NCI-H1105 (cell line): ENCODE results near the gene CASZ1.

ENCODE experiments used
- DNase-seq: peaks from one replicate; lab custom pipeline; 2025; lab: John Stamatoyannopoulos, UW

CASZ1 gene

GRCh38 chr1:10821388-10821787, 24.9 kb upstream of the CASZ1 start:
- no peak for DNase-seq

DNA sequence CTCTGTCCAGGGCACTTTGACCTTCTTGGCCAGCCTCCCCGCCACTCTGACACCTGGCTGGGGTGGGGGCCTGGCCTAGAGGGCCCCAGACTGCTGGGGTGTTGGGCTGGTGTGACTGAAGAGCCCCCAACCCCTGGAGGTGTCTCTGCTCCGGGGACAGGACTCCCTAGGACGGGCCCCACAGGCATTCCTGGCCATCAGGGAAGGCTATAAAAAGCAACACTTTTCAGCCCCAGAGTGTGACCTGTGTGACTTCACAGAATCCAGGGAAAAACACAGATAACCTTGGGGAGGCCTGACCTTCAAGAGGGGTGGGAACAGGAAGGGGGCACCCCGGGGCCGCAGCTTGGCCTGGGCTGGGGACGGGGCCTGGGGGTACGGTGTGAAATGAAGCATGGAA, 24.0 kb upstream of the CASZ1 start:
- no peak for DNase-seq

DNA sequence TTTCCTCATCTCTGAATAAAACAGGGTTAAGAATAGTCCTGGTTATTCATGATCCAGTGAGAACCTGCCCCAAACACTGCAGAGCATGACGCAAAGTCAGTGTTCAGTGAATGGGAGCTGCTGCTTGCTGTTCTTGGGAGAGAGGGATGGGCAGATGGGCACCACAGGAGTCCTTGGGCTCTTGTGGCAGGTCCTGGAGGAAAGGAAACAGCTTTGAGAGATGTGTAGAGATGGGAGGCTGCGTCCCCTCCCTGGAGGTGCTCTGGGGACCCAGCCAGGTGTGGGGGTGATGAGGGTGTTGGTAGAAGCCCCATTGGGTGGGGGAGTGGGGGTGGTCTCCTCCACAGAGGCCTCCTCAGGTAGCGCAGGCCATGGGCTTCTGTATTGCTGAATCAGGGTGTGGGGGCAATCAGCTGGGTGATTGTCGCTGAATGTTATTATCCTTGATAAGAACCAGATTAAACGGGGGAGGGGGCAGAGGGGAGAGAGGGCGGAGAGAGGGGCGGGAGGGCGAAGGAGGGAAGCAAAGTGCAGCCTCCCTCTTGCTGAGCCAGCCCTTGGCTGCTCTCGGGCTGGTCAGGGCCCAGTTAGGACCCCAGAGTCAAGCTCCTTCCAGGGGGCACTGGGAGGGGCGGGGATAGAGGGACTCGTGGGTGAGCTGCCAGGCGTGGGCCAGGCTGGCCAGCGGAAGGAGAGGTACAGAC, 22.9 kb upstream of the CASZ1 start:
- DNase-seq, result no peak

GRCh38 chr1:10818262-10819197, 22.1 kb upstream of the CASZ1 start:
- DNase-seq, result no peak

- no peak for DNase-seq
These were observed 20.4 kb upstream of the CASZ1 start for GRCh38 chr1:10816743-10817369.

- DNase-seq, result no peak
These were observed 19.8 kb upstream of the CASZ1 start for GRCh38 chr1:10816233-10816632.

DNA sequence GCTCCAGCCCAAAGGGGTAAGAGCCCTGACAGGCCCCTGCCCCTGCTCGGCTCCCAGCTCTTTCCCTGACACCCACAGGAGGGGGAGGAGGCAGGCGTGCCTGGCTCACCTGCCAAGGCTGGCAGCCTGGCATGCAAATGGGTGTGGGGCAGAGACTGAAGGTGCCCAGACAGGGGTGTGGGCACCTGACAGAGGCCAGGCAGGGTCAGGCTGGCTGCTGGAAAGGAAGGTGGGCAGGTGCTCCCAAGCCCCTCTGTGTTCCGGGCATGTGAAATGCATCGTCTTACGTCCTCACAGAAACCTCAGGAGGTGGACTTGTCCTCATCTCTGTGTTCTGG, 19.4 kb upstream of the CASZ1 start:
- DNase-seq, result no peak

DNA sequence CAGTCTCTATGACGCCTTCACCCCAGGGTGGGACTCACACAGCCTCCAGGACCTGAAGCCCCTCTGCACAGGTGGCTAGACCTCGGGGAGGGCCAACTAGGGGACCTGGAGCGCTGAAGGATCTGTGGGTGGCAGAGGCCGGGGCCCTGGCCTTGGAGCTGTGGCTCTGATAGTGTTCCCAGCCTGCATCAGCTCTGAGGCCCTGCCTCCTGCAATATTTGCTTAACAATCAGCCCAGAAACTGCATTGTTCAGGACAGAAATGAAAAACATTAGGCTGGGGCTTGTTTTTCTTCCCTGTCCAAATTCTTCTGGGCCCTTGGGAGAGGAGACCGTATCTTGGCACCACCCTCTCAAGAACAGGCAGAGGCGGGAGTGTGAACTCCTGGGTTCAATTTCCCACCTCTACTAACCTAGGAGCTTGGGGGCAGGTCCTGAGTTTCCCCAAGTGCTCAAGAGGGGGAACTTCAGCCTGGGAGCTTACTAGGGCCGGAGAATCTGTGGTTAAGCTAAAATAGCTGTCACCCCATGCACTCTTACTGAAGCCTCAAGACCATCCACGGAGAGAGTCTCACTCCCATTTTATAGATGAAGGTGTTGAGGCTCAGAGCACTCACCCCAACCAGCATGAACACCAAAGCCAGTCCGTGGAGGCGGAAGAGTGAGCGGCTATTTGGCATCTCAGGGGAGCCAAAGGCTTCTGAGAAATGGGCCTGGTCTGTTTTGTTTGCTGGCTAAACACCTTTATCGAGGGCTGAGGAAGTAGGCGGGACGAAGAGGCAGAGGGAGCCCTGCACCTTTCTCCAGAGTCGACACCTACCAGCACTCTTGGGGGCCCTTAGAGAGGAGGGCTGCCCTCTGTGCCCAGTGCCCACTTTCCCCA, 18.8 kb upstream of the CASZ1 start:
- DNase-seq, result no peak

GRCh38 chr1:10814312-10814711, 17.9 kb upstream of the CASZ1 start:
- DNase-seq, result no peak

- DNase-seq, result no peak
These were observed 17.4 kb upstream of the CASZ1 start for GRCh38 chr1:10813799-10814198.

- DNase-seq, result no peak
These were observed 16.0 kb upstream of the CASZ1 start for GRCh38 chr1:10812387-10812915.

DNA sequence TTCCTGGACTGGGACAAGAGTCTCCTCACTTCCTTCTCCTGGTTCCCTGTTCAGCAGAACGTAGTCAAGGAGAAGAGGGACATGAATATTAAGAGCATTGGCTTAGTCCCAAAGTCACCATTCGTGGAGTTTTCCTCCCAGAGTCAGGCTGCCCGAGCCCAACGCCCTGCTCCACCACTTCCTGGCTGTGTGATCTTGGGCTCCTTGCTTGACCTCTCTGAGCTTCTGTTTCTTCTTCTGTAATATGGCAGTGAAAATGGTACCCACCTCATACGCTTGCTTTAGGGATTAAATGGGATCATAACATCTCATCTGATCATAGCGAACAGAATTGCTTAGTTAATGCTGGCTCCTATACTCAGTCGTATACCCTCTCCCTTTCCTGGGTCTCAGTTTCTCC, 12.0 kb upstream of the CASZ1 start:
- no peak for DNase-seq

GRCh38 chr1:10806966-10807365, 10.5 kb upstream of the CASZ1 start:
- DNase-seq, result no peak

DNA sequence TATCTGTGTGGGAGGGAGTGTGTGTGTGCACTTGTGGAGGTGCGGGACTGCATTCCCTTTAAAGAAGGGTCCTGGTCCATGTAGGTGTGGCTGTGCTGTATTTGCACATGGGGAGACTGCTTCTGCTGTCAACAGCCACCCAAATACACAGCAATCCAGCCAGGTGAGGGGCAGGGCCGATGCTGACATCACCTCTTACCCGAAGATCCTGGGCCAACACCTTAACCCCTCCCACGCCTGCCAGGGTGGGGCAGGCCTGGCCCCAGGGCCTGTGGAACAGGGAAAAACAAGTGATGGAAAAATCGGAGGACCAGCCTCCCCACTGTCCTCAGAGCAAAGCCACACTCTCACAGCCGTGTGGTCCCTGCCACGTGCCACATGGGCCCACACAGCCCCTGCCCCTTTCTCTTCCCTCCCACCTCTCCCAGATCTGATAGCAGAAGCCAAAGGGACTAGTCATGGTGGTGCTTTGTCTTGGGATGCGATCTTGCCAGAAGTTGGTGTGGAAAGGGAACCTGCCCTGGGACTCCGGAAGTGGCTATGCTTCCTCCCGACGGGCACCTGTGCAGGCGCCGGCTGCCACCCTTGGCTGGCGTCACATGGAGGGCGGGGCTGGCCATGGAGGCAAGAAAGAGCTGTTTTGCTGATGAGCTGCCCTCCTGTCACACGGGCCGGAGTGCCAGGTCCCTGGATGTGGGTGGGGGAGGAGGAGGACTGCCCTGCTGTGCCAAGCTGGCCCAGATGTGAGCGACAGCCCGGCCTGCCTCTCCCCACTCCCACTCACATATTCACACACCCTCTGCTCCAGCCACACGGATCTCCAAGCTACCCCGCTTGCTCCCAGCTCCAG, 7.8 kb upstream of the CASZ1 start:
- DNase-seq, result no peak

DNA sequence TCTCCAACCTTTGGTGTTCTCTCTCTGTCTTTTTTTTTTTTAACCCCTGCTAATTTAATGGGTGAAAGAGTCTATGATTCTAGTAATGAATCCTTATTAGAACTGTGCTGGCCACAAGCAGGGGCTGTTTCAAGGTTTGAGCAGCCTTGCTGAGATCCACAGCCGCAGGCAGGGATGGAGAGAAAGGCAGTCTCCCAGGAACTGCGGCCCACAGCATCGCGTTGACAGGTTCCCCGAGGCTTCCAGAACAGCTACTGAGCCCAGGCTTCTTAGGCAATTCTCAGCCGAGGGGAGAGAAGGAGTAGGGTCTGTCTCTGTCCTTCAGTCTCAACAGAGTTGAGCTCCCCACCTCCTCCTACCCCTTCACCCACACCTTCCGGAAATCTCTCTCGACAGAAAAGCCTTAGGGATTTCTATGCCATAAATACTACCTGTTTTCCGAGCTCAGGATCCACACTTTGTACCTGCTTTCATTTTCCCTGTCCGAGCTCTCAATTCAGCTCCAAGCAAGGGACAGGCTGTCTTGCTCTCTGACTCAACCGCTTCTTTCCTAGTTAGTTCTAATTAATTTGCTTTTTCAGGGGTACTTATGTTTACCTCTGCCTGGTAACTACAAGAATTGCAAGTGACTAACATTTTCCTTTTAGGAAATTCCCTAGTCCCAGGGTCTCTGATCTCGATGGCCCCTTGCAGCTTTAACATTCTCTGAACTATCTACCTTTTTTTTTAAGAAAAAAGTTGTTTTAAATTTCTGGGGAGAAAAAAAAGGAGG, 6.7 kb upstream of the CASZ1 start:
- no peak for DNase-seq

DNA sequence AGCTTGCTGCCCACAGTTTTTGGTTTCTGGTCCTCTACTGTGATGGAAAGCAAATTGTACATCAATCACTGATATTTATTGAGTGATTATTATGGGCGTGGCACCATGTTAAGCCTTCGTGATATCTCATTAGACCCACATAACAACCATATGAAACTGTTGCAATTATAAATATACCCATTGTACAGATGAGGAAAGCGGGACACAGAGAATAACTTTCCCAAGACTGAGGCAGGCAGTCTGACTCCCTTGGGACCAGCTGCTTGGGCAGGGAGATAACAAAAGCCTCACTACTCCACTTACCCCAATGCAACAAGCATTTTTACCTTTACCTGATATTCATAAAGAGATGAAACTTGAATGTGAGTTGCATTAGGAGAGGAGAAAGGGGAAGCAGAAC, 4.3 kb upstream of the CASZ1 start:
- no peak for DNase-seq

- DNase-seq, result no peak
These were observed 3.3 kb upstream of the CASZ1 start for GRCh38 chr1:10799726-10800125.

DNA sequence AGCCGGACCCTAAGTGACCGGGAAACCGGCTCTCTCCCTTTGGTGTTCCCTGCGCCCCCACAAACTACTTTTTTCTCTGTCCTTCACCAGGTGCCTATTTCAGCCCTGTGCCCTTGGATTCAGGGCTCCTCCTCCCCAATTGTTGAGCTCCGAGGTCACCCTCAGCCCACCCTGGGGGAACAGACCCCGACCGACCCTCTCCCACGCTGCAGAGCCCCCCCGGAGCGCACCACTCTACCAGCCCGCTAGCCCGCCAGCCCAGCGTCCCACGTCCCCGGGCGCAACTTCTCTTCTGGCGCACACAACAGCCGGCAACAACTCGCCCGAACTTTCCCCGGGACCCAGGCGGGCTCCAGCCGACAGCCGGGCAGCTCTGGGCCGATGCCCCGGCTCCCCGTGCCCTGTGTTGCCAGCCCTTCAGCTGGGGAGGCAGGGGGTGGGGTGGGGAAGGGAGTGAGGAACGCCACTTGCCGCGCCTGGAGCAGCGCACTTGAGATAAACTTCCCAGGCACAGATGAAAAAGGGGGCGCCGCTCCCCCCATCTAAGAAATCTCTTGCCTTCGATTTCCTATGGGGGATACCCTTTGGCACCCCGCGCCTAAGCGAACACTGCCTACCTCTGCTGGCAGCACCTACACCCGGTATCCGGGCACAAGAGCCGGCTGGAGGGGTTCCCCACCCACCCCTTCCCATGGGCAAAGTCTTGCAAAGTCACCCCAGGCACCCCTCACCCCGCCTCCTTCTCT, 997 bp downstream of the CASZ1 start:
- peak; percentile 17 for DNase-seq

DNA sequence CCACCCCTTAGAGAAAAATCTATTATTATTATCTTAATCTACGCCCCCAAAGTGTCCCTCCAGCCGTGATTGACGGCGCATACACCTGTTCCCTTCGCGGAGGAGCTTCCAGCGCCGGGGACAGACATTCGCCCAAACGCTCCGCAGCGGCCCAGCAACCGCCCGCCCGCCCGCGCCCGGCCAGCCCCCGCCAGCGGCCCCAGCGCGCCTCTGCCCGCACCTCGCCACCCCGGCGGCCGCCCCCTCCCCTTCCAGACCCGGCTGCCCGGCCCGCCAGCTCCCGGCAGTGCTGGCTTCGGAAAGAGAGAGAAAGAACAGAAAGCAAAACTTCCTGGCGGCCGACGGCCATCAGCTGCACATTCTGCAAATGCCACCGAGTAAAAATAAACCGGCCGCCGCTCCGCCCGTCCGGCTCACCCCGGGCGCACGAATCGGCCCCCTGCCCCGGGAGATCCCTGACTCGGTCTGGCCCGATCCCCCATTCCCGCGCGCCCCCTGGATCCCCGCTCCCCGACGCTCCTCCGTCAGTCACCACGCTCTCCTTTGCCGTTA, 1.6 kb downstream of the CASZ1 start:
- no peak for DNase-seq
